Skeletal muscle tissue (tissue), 4 donors: ENCODE data around the gene DNAAF9. TPM values are rescaled to one million over a fixed set of nuclear protein-coding genes. Genes with fewer than 3 reads are reported as not detected.

Experiments
- H3K27ac ChIP-seq: one replicate; pipeline ENCODE4 v1.7.0; 2013; ENCODE audit warnings: mild to moderate bottlenecking, low read depth, low read length, inconsistent platforms
- H3K27me3 ChIP-seq, 3 donors: one replicate each; pipeline ENCODE4 v1.7.0; 2013; ENCODE audit warnings: low read length in 3 of 3; ENCODE audit not compliant: control insufficient read depth in 3 of 3, insufficient read depth in 3 of 3
- H3K36me3 ChIP-seq, 3 donors: one replicate each; pipeline ENCODE4 v1.7.0; 2013; ENCODE audit warnings: low read length in 3 of 3; ENCODE audit not compliant: control insufficient read depth in 3 of 3, insufficient read depth in 3 of 3
- H3K4me1 ChIP-seq, 3 donors: one replicate each; pipeline ENCODE4 v1.7.0; 2013; ENCODE audit warnings: low read length in 3 of 3, mild to moderate bottlenecking in 3 of 3; ENCODE audit not compliant: control insufficient read depth in 3 of 3, insufficient read depth in 3 of 3
- H3K4me3 ChIP-seq, 3 donors: one replicate each; pipeline ENCODE4 v1.7.0; 2013; ENCODE audit warnings: low read length in 3 of 3
- H3K9ac ChIP-seq, 3 donors: one replicate each; pipeline ENCODE4 v1.7.0; 2013; ENCODE audit warnings: low read length in 3 of 3, mild to moderate bottlenecking in 3 of 3, moderate library complexity in 2 of 3, low read depth in 1 of 3
- H3K9me3 ChIP-seq, 3 donors: one replicate each; pipeline ENCODE4 v1.7.0; 2013; ENCODE audit warnings: low read length in 3 of 3; ENCODE audit not compliant: control insufficient read depth in 3 of 3
- total RNA-seq: library from RNA; depleted of rRNA; stranded (reverse); fragments of >200 nt; gene quantifications from one replicate; pipeline ENCODE4 v1.2.3, GENCODE V29; 2014
- donor health status: Osteomylitis.

The DNAAF9 gene
- total RNA-seq, 1 donor from 2014 or later, result 13.6 TPM

GRCh38 chr20:3413393-3413889, 6.0 kb upstream of the DNAAF9 start:
- Histone ChIP-seq H3K9me3 (no peaks in the 10 kb centered on the region), H3K9ac (no peak overlapping the region), H3K27me3 (no peaks in the 10 kb centered on the region), H3K4me3 (no peak overlapping the region), H3K36me3 (no peaks in the 10 kb centered on the region), H3K4me1 (peaks cover 0 to 2% (median 1%) of the 10 kb centered on the region in 3 donors), H3K27ac (no peak overlapping the region)

DNA sequence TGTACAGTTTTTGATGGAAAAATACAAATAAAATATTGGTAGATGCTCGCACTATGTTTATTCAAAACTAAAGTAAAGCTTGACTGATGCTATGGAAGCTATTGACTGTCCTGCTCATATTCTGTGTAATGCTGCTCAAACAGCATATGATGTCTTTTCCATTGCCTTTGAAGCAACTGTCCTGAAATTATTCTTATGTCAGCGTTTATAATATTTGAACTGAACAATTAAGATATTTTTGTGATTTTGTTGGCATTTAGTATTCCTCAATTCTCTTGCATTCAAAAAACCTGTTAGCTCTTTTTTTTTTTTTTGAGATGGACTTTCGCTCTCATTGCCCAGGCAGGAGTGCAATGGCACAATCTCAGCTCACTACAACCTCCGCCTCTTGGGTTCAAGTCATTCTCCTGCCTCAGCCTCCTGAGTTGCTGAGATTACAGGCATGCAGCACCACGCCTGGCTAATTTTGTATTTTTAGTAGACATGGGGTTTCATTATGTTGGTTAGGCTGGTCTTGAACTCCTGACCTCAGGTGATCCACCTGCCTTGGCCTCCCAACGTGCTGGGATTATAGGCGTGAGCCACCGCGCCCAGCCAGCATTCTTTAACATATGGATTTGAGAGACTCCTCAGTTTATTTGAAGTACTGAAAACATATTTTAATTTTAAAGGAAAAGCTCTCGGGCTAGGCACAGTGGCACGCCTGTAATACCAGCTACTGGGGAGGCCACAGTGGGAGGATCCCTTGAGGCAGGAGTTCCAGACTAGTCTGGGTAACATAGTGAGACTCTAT, 5.3 kb upstream of the DNAAF9 start:
- H3K27me3 ChIP-seq, result no peaks in the 10 kb centered on the region
- H3K36me3 ChIP-seq, result no peaks in the 10 kb centered on the region
- peaks cover 3 to 7% (median 6%) of the 10 kb centered on the region in 3 donors for H3K4me1 ChIP-seq
- no peak overlapping the region for H3K4me3 ChIP-seq
- no peaks in the 10 kb centered on the region for H3K9me3 ChIP-seq
- H3K27ac ChIP-seq, result no peak overlapping the region
- no peak overlapping the region for H3K9ac ChIP-seq

DNA sequence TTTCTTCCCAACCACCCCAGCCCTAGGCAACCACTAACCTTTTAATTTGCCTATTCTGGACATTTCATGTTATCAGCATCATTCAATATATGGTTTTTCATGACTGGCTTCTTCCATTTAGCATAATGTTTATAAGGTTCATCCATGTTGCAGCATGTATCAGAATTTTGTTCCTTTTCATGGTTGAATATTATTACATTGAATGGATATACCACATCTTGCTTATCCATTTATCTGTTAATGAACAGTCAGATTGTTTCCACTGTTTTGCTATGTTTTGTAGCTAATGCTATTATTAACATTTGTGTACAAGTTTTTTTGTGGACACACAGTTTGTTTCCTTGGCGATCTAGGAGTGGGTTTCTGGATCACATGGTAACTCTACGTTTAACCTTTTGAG, 3.0 kb upstream of the DNAAF9 start:
- no peak overlapping the region for H3K27ac ChIP-seq
- H3K4me1 ChIP-seq, result peaks cover 10 to 19% (median 17%) of the 10 kb centered on the region in 3 donors
- no peak overlapping the region for H3K9ac ChIP-seq
- no peaks in the 10 kb centered on the region for H3K9me3 ChIP-seq
- H3K27me3 ChIP-seq, result no peaks in the 10 kb centered on the region
- no peaks in the 10 kb centered on the region for H3K36me3 ChIP-seq
- no peak overlapping the region for H3K4me3 ChIP-seq

GRCh38 chr20:3409417-3409816, 1.9 kb upstream of the DNAAF9 start:
- Histone ChIP-seq H3K9ac (no peak overlapping the region), H3K4me3 (no peak overlapping the region), H3K36me3 (no peaks in the 10 kb centered on the region), H3K9me3 (no peaks in the 10 kb centered on the region), H3K4me1 (peaks cover 10 to 19% (median 18%) of the 10 kb centered on the region in 3 donors), H3K27me3 (no peaks in the 10 kb centered on the region), H3K27ac (no peak overlapping the region)

GRCh38 chr20:3407771-3408637, 535 bp upstream of the DNAAF9 start:
- Histone ChIP-seq H3K4me1 (peaks cover 10 to 19% (median 18%) of the 10 kb centered on the region in 3 donors), H3K4me3 (peak overlapping the region; percentile 95 to 97 (median 97)), H3K9me3 (no peaks in the 10 kb centered on the region), H3K36me3 (no peaks in the 10 kb centered on the region), H3K27ac (peak overlapping the region; percentile 72), H3K27me3 (no peaks in the 10 kb centered on the region), H3K9ac (peak overlapping the region; percentile 80 to 94 (median 86))

GRCh38 chr20:3406481-3407039, 909 bp downstream of the DNAAF9 start:
- H3K4me3 ChIP-seq, result peak overlapping the region; percentile 90 to 97 (median 95)
- no peaks in the 10 kb centered on the region for H3K9me3 ChIP-seq
- no peaks in the 10 kb centered on the region for H3K27me3 ChIP-seq
- no peaks in the 10 kb centered on the region for H3K36me3 ChIP-seq
- peak overlapping the region; percentile 79 to 85 (median 81) for H3K9ac ChIP-seq
- H3K4me1 ChIP-seq, result peaks cover 10 to 19% (median 18%) of the 10 kb centered on the region in 3 donors
- peak overlapping the region; percentile 76 for H3K27ac ChIP-seq

GRCh38 chr20:3405696-3406358, 1.6 kb downstream of the DNAAF9 start:
- Histone ChIP-seq H3K36me3 (no peaks in the 10 kb centered on the region), H3K27ac (no peak overlapping the region), H3K9ac (peak overlapping the region in 1 of 3 donors; percentile 85), H3K27me3 (no peaks in the 10 kb centered on the region), H3K9me3 (no peaks in the 10 kb centered on the region), H3K4me1 (peaks cover 10 to 19% (median 18%) of the 10 kb centered on the region in 3 donors), H3K4me3 (peak overlapping the region; percentile 90 to 97 (median 95))

DNA sequence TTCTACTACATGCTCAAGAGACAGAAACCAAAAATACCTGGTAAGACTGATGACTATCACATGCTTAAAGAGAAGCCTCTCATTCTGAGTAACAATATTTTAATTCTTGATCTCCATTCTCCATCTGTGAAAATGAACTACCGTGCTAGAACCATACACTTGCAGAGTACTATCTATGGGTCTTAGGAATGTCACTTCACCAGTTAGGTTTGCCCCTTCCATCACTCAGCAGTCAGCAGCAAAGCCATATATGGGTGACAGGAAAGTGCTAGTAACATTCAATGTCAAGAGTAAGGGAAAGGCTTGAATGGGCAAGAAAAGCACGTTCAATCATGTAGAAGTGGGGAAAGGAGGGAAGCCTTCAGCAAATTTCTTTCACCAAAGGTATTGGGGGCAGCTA, 2.3 kb downstream of the DNAAF9 start:
- Histone ChIP-seq H3K9ac (no peak overlapping the region), H3K4me1 (peaks cover 10 to 19% (median 18%) of the 10 kb centered on the region in 3 donors), H3K27me3 (no peaks in the 10 kb centered on the region), H3K4me3 (peak overlapping the region in 1 of 3 donors; percentile 90), H3K27ac (no peak overlapping the region), H3K36me3 (no peaks in the 10 kb centered on the region), H3K9me3 (no peaks in the 10 kb centered on the region)

- Histone ChIP-seq H3K4me1 (peaks cover 10 to 19% (median 18%) of the 10 kb centered on the region in 3 donors), H3K27ac (no peak overlapping the region), H3K4me3 (no peak overlapping the region)
Measured at GRCh38 chr20:3404402-3404801, 3.1 kb downstream of the DNAAF9 start.

More at GRCh38 chr20:3404402-3404801, 3.1 kb downstream of the DNAAF9 start:
- Histone ChIP-seq H3K27me3 (no peaks in the 10 kb centered on the region), H3K9ac (no peak overlapping the region), H3K36me3 (no peaks in the 10 kb centered on the region), H3K9me3 (no peaks in the 10 kb centered on the region)
